ENCODE results near the gene MGRN1.

The MGRN1 gene

DNA sequence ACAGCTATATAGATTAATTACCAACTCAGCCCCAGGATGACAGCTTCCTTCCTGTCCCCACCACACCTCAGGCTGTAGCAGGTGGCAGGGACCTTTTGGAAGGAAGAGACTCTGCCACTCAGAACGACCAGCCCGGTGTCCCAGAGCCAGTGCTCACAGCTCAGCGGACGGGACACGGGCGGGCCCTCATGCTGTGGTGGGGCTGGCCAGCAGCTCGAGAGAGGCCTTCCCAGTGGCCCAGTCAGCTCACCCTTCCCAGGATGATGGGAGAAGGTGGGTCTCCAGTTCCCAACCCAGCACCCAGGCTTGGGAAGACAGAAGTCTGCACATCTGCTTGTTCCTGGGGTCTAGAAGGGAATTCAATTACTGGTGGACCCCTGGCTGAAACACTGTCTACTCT, 79.3 kb downstream of the MGRN1 start:
- ChIA-PET POLR2A (interaction anchor here (0.8 kb wide), 1 partner anchor 9 kb away, joined by 3 read pairs; no protein-coding TSS in a partner anchor), CTCF (interaction anchor here (1.5 kb wide), 1 partner anchor 17 kb away, joined by 5 read pairs; no protein-coding TSS in a partner anchor)
- WGBS (ENCODE audit: insufficient coverage) = 64% methylated on average over 7 of the region's 7 CpGs
- H3K27ac ChIP-seq (ENCODE audit: insufficient read depth in 1 of 2, low read depth in 1 of 2, low read length in 2 of 2, poor library complexity in 1 of 2, severe bottlenecking in 2 of 2) = no peak overlapping the region
- no peaks in the 10 kb centered on the region for H3K9me3 ChIP-seq (ENCODE audit: control extremely low read depth in 1 of 5, control insufficient read depth in 4 of 5, insufficient read depth in 2 of 5, low read depth in 1 of 5, low read length in 4 of 5)
- no peak overlapping the region for H3K4me3 ChIP-seq (ENCODE audit: control insufficient read depth in 1 of 7, extremely low read depth in 1 of 7, insufficient read depth in 4 of 7, low read depth in 2 of 7, low read length in 6 of 7)
- peak in 2 of 3 donors; percentile 19 to 28 for DNase-seq
- H3K36me3 ChIP-seq (ENCODE audit: control insufficient read depth in 4 of 4, insufficient read depth in 4 of 4, low read length in 3 of 4) = peaks cover 10 to 58% (median 41%) of the 10 kb centered on the region in 4 experiments
- peaks cover 0 to 8% (median 4%) of the 10 kb centered on the region in 4 experiments for H3K4me1 ChIP-seq (ENCODE audit: control extremely low read depth in 1 of 4, control insufficient read depth in 4 of 4, insufficient read depth in 4 of 4, low read length in 3 of 4)
- no peaks in the 10 kb centered on the region for H3K27me3 ChIP-seq (replicated peaks in 2 of 5; ENCODE audit: control insufficient read depth in 4 of 5, insufficient read depth in 5 of 5, low read length in 4 of 5)

DNA sequence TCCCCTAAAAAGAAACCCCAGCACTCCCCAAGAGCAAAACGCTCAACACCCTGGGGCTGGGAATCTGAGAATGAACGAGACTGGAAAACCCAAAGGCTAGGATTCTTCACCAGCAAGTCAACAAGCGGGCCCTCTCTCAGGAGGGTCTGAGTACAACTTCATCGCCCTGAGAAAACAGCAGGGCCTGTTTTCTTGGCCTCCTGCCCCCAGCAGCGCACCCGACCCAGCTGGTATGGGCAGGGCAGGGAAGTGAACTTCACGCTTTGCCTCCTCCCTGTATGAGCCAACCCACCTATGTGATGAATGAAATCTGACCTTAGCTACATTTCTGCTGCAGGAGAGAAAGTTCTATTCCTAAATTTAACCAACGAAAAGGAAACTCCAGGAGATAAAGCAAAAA, 79.9 kb downstream of the MGRN1 start:
- Histone ChIP-seq H3K4me3 (ENCODE audit: control insufficient read depth in 1 of 7, extremely low read depth in 1 of 7, insufficient read depth in 4 of 7, low read depth in 2 of 7, low read length in 6 of 7) (no peak overlapping the region), H3K4me1 (ENCODE audit: control extremely low read depth in 1 of 4, control insufficient read depth in 4 of 4, insufficient read depth in 4 of 4, low read length in 3 of 4) (peaks cover 0 to 8% (median 4%) of the 10 kb centered on the region in 4 experiments), H3K27ac (ENCODE audit: insufficient read depth in 1 of 2, low read depth in 1 of 2, low read length in 2 of 2, poor library complexity in 1 of 2, severe bottlenecking in 2 of 2) (no peak overlapping the region), H3K36me3 (ENCODE audit: control insufficient read depth in 4 of 4, insufficient read depth in 4 of 4, low read length in 3 of 4) (peaks cover 12 to 54% (median 35%) of the 10 kb centered on the region in 4 experiments), H3K9me3 (ENCODE audit: control extremely low read depth in 1 of 5, control insufficient read depth in 4 of 5, insufficient read depth in 2 of 5, low read depth in 1 of 5, low read length in 4 of 5) (no peaks in the 10 kb centered on the region), H3K27me3 (replicated peaks in 2 of 5; ENCODE audit: control insufficient read depth in 4 of 5, insufficient read depth in 5 of 5, low read length in 4 of 5) (no peaks in the 10 kb centered on the region)
- no peak for DNase-seq
- POLR2A ChIA-PET = no interaction called here
- 86% methylated on average over 7 of the region's 8 CpGs for WGBS (ENCODE audit: insufficient coverage)
- CTCF ChIA-PET = interaction anchor here (1.5 to 1.6 kb wide), 2 partner anchors 9 to 16 kb away, joined by 5 to 7 read pairs; no protein-coding TSS in a partner anchor

DNA sequence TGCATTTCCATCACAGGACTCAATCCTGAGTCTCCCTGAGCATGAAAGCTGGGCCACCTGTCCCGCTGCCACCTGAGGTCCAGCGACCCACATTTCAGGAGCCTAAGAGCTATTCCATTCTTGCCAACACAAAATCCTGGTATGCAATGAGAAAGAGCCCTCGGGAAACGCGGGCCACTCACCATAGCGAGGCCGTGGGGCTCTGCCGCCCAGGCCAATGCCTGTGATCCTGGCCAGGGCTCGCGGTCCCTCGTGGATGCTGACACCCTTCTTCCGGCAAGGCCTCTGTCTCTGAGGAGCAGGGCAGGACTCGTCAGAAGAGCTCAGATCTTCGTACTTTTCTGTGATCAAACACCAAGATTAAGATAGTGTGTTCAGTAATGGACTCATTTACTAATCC, 80.3 kb downstream of the MGRN1 start:
- H3K9me3 ChIP-seq (ENCODE audit: control extremely low read depth in 1 of 5, control insufficient read depth in 4 of 5, insufficient read depth in 2 of 5, low read depth in 1 of 5, low read length in 4 of 5) = no peaks in the 10 kb centered on the region
- no peak overlapping the region for H3K27ac ChIP-seq (ENCODE audit: insufficient read depth in 1 of 2, low read depth in 1 of 2, low read length in 2 of 2, poor library complexity in 1 of 2, severe bottlenecking in 2 of 2)
- WGBS (ENCODE audit: insufficient coverage) = 97% methylated on average over 14 of the region's 14 CpGs
- H3K36me3 ChIP-seq (ENCODE audit: control insufficient read depth in 4 of 4, insufficient read depth in 4 of 4, low read length in 3 of 4) = peaks cover 12 to 54% (median 35%) of the 10 kb centered on the region in 4 experiments
- no peak overlapping the region for H3K4me3 ChIP-seq (ENCODE audit: control insufficient read depth in 1 of 7, extremely low read depth in 1 of 7, insufficient read depth in 4 of 7, low read depth in 2 of 7, low read length in 6 of 7)
- no peaks in the 10 kb centered on the region for H3K27me3 ChIP-seq (replicated peaks in 2 of 5; ENCODE audit: control insufficient read depth in 4 of 5, insufficient read depth in 5 of 5, low read length in 4 of 5)
- POLR2A ChIA-PET = no interaction called here
- DNase-seq = no peak
- peaks cover 0 to 8% (median 4%) of the 10 kb centered on the region in 4 experiments for H3K4me1 ChIP-seq (ENCODE audit: control extremely low read depth in 1 of 4, control insufficient read depth in 4 of 4, insufficient read depth in 4 of 4, low read length in 3 of 4)
- CTCF ChIA-PET = interaction anchor here (0.6 to 1.6 kb wide), 2 partner anchors 10 to 245 kb away, joined by 4 to 7 read pairs; no protein-coding TSS in a partner anchor

DNA sequence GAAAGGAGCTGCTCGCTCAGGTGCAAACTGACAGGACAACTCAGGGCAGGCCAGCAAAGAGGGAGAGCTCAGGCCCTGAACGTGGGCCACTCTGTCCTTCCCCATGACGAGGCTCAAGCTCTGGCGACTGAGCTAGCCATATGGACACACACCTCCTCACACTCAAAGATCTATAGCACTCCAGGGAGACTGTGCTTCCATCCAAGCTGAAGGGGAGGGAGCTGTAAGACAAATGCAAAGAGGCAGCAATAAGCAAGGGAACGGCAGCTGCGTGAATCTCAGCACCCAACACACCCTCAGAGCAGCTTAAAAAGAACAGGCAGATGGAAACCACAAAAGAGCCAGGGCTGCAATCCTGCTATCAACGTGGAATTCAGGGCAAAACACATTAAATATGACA, 82.2 kb downstream of the MGRN1 start:
- POLR2A ChIA-PET = no interaction called here
- H3K36me3 ChIP-seq (ENCODE audit: control insufficient read depth in 4 of 4, insufficient read depth in 4 of 4, low read length in 3 of 4) = peaks cover 12 to 44% (median 25%) of the 10 kb centered on the region in 4 experiments
- H3K9me3 ChIP-seq (ENCODE audit: control extremely low read depth in 1 of 5, control insufficient read depth in 4 of 5, insufficient read depth in 2 of 5, low read depth in 1 of 5, low read length in 4 of 5) = no peaks in the 10 kb centered on the region
- no peak overlapping the region for H3K27ac ChIP-seq (ENCODE audit: insufficient read depth in 1 of 2, low read depth in 1 of 2, low read length in 2 of 2, poor library complexity in 1 of 2, severe bottlenecking in 2 of 2)
- 100% methylated on average over 4 of the region's 7 CpGs for WGBS (ENCODE audit: insufficient coverage)
- H3K4me1 ChIP-seq (ENCODE audit: control extremely low read depth in 1 of 4, control insufficient read depth in 4 of 4, insufficient read depth in 4 of 4, low read length in 3 of 4) = peaks cover 0 to 8% (median 4%) of the 10 kb centered on the region in 4 experiments
- H3K27me3 ChIP-seq (replicated peaks in 2 of 5; ENCODE audit: control insufficient read depth in 4 of 5, insufficient read depth in 5 of 5, low read length in 4 of 5) = no peaks in the 10 kb centered on the region
- no peak overlapping the region for H3K4me3 ChIP-seq (ENCODE audit: control insufficient read depth in 1 of 7, extremely low read depth in 1 of 7, insufficient read depth in 4 of 7, low read depth in 2 of 7, low read length in 6 of 7)
- no peak for DNase-seq
- CTCF ChIA-PET = interaction anchor here (0.6 to 1.5 kb wide), 3 partner anchors 11 to 157 kb away, joined by 3 to 5 read pairs (median 4); no protein-coding TSS in a partner anchor

DNA sequence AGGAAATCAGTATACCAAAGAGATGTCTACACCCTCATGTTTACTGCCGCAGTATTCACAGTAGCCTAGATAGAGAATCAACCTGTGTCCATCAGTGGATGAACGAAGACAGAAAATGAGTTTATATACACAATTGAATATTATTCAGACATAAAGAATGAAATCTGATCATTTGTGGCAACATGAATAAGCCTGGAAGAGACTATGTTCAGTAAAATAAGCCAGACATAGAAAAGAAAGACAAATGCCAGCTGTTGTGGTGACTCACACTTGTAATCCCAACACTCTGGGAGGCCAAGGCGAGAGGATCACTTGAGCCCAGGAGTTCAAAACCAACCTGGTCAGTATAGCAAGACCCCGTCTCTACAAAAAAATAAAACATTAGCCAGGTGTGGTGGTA, 84.9 kb downstream of the MGRN1 start:
- Histone ChIP-seq H3K9me3 (ENCODE audit: control extremely low read depth in 1 of 5, control insufficient read depth in 4 of 5, insufficient read depth in 2 of 5, low read depth in 1 of 5, low read length in 4 of 5) (no peaks in the 10 kb centered on the region), H3K4me3 (ENCODE audit: control insufficient read depth in 1 of 7, extremely low read depth in 1 of 7, insufficient read depth in 4 of 7, low read depth in 2 of 7, low read length in 6 of 7) (no peak overlapping the region), H3K4me1 (ENCODE audit: control extremely low read depth in 1 of 4, control insufficient read depth in 4 of 4, insufficient read depth in 4 of 4, low read length in 3 of 4) (no peaks in the 10 kb centered on the region), H3K27ac (ENCODE audit: insufficient read depth in 1 of 2, low read depth in 1 of 2, low read length in 2 of 2, poor library complexity in 1 of 2, severe bottlenecking in 2 of 2) (no peak overlapping the region), H3K27me3 (replicated peaks in 2 of 5; ENCODE audit: control insufficient read depth in 4 of 5, insufficient read depth in 5 of 5, low read length in 4 of 5) (no peaks in the 10 kb centered on the region), H3K36me3 (ENCODE audit: control insufficient read depth in 4 of 4, insufficient read depth in 4 of 4, low read length in 3 of 4) (peaks cover 14 to 40% (median 30%) of the 10 kb centered on the region in 4 experiments)
- ChIA-PET CTCF (no interaction called here), POLR2A (no interaction called here)
- DNase-seq = no peak
- WGBS (ENCODE audit: insufficient coverage) = no CpG with 5 or more reads among the region's 4 CpGs

DNA sequence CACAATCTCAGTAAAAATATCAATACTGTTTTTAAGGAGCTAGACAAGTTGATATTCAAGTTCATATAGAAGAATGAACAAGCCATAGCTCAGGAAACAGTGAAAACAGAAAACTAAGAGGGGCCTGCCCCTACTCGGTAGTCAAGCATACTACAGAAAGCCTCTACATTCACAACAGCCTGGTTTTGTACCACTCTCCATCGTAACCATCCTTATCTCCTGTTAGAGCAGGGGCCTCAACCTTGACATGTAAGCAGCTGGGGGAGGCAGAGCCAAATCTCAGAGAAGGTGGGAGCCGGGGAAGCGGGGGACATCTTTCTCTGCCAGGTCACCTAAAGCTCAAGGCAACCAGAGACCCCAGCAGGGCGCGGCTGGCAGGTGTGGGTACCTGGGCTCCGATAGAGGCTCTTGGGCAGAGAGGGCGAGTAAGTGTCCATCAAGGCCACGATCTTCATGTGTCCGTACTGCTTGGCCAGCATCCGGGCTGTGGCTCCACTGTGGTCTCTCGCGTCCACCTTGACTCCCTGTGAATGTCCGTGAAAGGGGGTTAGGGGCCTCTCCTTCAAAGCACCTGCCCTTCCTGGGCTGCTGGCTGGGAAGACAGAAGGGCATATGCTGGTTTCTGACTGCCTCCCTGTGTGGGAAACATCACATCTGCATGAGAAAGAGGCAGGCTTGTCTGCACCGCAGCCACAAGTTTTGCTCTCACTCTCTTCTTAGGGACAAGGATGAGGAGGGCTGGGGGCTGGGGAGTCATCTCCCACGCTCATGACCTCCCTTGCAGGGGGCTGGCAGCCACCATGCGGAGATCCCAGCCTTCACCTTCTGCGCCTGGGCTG, 89.3 kb downstream of the MGRN1 start:
- H3K9me3 ChIP-seq (ENCODE audit: control extremely low read depth in 1 of 5, control insufficient read depth in 4 of 5, insufficient read depth in 2 of 5, low read depth in 1 of 5, low read length in 4 of 5) = no peaks in the 10 kb centered on the region
- DNase-seq = no peak
- no peak overlapping the region for H3K27ac ChIP-seq (ENCODE audit: insufficient read depth in 1 of 2, low read depth in 1 of 2, low read length in 2 of 2, poor library complexity in 1 of 2, severe bottlenecking in 2 of 2)
- ChIA-PET POLR2A (no interaction called here), CTCF (no interaction called here)
- H3K4me1 ChIP-seq (ENCODE audit: control extremely low read depth in 1 of 4, control insufficient read depth in 4 of 4, insufficient read depth in 4 of 4, low read length in 3 of 4) = no peaks in the 10 kb centered on the region
- H3K27me3 ChIP-seq (replicated peaks in 2 of 5; ENCODE audit: control insufficient read depth in 4 of 5, insufficient read depth in 5 of 5, low read length in 4 of 5) = no peaks in the 10 kb centered on the region
- WGBS (ENCODE audit: insufficient coverage) = 98% methylated on average over 14 of the region's 18 CpGs
- H3K4me3 ChIP-seq (ENCODE audit: control insufficient read depth in 1 of 7, extremely low read depth in 1 of 7, insufficient read depth in 4 of 7, low read depth in 2 of 7, low read length in 6 of 7) = no peak overlapping the region
- peaks cover 7 to 29% (median 24%) of the 10 kb centered on the region in 4 experiments for H3K36me3 ChIP-seq (ENCODE audit: control insufficient read depth in 4 of 4, insufficient read depth in 4 of 4, low read length in 3 of 4)

DNA sequence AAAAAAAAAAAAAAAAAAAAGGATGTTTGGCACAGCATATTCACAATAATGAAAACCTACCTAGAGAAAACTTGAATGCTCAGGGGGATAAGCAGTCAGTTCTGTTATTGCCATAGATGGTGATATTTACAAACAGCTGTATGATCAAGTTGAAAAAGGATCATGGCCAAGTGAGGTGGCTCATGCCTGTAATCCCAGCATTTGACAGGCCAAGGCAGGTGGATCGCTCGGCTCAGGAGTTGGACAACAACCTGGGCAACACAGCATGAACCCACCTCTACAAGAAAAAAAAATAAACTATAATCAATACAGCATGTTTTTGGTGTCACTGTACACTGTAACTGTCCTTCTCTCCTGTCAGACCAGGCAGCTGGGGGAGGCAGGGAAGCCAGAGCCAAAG, 90.4 kb downstream of the MGRN1 start:
- ChIA-PET CTCF (no interaction called here), POLR2A (no interaction called here)
- Histone ChIP-seq H3K4me1 (ENCODE audit: control extremely low read depth in 1 of 4, control insufficient read depth in 4 of 4, insufficient read depth in 4 of 4, low read length in 3 of 4) (no peaks in the 10 kb centered on the region), H3K9me3 (ENCODE audit: control extremely low read depth in 1 of 5, control insufficient read depth in 4 of 5, insufficient read depth in 2 of 5, low read depth in 1 of 5, low read length in 4 of 5) (no peaks in the 10 kb centered on the region), H3K27me3 (replicated peaks in 2 of 5; ENCODE audit: control insufficient read depth in 4 of 5, insufficient read depth in 5 of 5, low read length in 4 of 5) (no peaks in the 10 kb centered on the region), H3K4me3 (ENCODE audit: control insufficient read depth in 1 of 7, extremely low read depth in 1 of 7, insufficient read depth in 4 of 7, low read depth in 2 of 7, low read length in 6 of 7) (no peak overlapping the region), H3K36me3 (ENCODE audit: control insufficient read depth in 4 of 4, insufficient read depth in 4 of 4, low read length in 3 of 4) (peaks cover 5 to 27% (median 23%) of the 10 kb centered on the region in 4 experiments), H3K27ac (ENCODE audit: insufficient read depth in 1 of 2, low read depth in 1 of 2, low read length in 2 of 2, poor library complexity in 1 of 2, severe bottlenecking in 2 of 2) (no peak overlapping the region)
- DNase-seq = no peak
- no CpG with 5 or more reads among the region's 2 CpGs for WGBS (ENCODE audit: insufficient coverage)

All from common myeloid progenitor, CD34-positive (primary cell).